DOHH2 (cell line): ENCODE measurements around the gene SFI1.

Source experiments
- CTCF ChIP-seq: fragments of 200-600 bp; sonication (generic); IDR thresholded peaks from one replicate; pipeline ENCODE4 v1.5.1; 2014; ENCODE audit warnings: antibody characterized with exemption, mild to moderate bottlenecking, low read depth, low read length; ENCODE audit not compliant: poor library complexity, severe bottlenecking
- EZH2phosphoT487 ChIP-seq: fragments of 200-600 bp; sonication (generic); IDR thresholded peaks from 2 replicates; pipeline ENCODE4 v1.6.1; 2017; ENCODE audit warnings: borderline replicate concordance, mild to moderate bottlenecking, antibody characterized with exemption, low read length, moderate library complexity, mixed read lengths

- TF ChIP-seq CTCF = no peak
- no peak for TF ChIP-seq EZH2phosphoT487
Observed at GRCh38 chr22:31447337-31447736, 49.0 kb upstream of the SFI1 start.
